Measurements from ENCODE around the gene TESK1.
"Not testable (repeated sequence)": the region's sequence is repeated elsewhere in the genome, so short reads cannot be mapped to it uniquely, and the experiment has no call there.

The TESK1 gene

DNA sequence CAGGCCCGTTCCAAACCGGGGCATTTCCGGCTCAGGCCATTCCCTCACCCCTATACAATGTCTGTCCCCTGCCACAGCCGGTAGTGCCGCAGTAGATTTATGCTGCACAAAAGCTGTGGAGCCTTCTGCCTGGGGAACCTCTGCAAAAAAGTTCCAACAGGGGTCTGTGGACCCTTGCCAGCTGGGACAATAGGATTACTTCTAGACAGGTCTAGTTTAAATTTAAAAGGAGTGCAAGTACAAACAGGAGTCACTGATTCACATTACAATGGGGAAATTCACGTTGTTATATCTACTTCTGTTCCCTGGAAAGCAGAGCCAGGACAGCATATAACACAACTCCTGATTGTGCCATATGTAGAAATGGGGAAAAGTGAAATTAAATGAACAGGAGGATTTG lies 21.5 kb upstream of the TESK1 start:
- DNase-seq: not testable (repeated sequence)

DNA sequence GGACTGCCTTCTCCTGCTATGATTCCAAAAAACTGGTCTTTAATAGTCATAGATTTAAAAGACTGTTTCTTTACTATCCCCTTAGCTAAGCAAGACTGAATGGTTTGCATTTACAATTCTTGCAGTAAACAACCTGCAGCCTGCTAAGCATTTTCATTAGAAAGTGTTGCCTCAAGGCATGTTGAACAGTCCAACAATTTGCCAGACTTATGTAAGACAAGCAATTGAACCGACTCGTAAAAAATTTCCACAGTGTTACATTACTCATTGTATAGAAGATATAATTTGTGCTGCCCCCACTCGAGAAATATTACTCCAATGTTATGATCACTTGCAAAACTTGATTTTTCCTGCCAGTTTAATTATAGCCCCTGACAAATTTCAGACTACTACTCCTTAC lies 20.4 kb upstream of the TESK1 start:
- DNase-seq: not testable (repeated sequence)

DNA sequence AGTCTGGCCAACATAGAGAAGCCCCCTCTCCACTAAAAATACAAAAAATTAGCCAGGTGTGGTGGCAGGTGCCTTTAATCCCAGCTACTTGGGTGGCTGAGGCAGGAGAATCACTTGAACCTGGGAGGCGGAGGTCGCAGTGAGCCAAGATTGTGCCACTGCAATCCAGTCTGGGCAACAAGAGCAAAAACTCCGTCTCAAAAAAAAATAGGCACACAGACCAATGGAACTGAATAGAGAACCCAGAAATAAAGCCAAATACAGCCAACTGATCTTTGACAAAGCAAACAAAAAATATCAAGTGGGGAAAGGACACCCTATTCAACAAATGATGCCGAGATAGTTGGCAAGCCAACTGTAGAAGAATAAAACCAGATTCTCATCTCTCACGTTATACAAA lies 16.6 kb upstream of the TESK1 start:
- not testable (repeated sequence) for DNase-seq

DNA sequence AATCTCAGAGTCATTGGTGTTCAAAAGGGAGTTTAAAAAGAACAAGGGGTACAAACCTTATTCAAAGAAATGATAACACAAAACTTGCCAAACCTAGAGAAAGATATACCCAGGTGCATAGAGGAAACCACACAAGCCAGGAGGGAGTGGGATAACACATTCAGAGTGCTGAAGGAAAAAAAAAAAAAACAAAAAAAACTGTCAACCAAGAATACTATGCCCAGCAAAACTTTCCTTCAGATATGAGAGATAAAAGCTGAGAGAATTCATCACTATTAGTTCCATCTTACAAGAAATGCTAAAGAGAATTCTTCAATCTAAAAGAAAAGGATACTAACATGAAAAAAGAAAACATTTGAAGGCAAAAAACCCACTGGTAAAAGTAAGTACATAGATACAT lies 11.5 kb upstream of the TESK1 start:
- no peak for DNase-seq

DNA sequence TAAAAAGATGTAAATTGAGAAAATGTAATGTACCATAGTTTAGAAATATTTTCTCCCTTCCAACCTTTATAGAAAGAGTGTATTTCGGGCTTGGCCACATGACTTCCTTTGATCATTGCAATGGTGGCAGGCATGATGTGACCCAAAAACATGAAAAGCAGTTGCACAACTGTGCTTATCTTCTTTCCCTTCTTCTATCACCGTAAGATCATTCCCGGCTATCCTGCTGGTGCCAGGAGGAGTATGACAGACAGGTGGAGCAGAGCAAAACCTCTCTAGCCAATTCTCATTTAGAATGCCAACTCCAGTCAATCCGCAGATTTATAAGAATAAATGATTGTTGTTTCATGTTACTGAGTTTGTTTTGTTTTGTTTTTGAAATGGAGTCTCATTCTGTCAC lies 10.6 kb upstream of the TESK1 start:
- DNase-seq: no peak

DNA sequence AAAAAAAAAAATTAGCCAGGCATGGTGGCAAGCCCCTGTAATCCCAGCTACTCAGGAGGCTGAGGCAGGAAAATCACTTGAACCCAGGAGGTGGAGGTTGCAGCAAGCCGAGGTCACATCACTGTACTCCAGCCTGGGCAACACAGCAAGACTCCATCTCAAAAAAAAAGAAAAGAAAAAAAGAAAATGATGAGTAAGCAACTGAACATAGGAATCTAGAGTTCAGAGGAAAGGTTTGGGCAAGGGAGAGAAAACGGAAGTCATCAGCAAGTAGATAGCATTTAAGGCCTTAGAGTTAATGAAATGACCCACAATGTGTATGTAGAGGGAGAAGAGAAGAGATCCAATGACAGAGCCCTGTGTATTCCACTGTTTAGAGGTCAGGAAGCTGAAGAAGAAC lies 8.2 kb upstream of the TESK1 start:
- not testable (repeated sequence) for DNase-seq

DNA sequence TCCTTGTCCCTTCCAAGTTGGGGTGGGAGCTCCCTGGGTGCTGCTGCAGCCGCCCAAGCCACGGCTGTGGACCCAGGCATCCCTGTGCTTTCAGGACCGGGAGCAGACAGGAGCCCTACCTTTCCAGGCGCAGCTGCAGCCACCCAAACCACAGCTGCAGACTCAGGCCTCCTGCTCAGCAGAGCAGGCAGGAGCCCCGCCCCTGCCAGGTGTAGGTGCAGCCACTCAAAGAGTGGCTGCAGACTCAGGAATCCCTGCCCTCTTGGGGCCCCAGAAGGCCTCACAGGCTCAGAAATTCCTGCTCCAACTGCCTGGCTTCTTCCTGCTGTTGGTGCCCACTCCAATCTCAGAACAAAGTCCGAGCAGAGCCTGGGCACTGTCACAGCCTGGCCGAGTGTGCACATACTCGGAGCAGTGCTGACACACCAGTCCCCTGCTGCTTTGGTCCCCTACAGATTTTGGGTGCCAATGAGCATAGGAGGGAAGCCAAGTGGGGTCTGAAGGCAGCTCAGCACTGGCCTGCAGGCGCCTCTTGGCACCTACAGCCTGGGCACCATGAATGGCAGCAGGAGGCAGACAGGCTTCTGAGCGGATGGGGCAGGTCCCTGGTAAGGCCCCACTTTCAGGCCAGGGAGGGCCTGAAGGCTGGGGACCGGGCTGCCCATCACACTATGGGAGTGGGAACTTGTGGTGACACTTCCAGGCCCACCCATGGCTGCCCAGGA lies 6.0 kb upstream of the TESK1 start:
- DNase-seq: no peak

DNA sequence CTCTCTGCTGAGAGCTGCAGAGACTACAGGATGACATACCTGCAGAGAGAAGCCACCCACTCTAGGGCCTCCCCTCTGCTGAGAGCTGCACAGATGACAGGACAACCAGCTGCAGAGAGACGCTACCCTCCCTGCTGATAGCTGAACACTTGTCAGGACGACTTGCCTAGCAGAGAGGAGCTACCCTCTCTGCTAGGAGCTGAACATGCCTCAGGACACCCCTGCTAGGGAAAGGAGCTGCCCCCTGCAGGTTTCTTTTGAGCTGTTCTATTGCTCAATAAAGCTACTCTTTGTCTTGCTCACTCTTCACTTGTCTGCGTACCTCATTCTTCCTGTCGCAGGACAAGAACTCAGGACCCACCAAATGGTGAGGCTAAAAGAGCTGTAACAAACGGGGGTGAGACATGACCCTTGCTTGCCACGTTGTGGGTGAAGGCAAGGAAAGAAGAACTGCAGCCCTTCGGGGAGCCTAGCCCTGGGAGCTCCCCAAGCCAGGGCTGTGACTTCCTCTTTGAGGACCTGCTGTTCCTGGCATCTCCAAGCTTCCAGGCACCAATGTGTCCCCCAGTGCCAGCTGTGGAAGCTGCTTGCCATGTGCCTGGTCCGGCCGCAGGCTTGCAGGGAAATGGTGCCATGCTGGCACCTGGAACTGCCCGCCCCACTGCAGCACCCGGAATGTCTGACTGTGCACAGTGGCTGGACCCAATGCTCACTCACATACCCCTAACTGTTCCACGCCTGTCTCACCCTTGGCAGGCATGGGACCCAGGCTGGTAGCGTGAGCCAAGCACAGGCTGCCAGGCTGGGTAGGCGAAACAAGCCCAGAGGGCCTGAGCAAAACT lies 5.1 kb upstream of the TESK1 start:
- no peak for DNase-seq

DNA sequence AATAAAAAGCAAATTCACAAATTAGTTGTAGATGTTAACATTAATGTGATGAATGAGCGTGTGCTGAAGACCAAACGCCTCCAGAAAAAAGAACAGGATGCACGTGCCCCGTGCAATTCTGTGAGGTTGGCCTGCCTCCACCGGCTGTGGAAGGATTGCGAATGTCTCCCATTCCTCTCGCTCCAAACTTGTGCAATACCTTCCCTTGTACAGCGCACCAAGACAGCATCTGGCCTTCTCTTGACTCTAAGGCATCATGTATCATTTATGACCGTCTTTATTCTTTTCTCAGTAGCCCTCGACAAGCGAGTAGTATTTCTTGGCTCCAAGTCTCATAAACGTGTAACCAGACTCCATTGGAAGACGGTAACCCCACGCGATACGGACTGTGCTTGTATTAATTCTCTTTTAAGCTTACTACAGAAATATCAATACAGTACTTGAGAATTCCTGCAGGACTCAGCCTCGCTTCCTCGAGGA lies 1.5 kb upstream of the TESK1 start:
- no peak for DNase-seq

DNA sequence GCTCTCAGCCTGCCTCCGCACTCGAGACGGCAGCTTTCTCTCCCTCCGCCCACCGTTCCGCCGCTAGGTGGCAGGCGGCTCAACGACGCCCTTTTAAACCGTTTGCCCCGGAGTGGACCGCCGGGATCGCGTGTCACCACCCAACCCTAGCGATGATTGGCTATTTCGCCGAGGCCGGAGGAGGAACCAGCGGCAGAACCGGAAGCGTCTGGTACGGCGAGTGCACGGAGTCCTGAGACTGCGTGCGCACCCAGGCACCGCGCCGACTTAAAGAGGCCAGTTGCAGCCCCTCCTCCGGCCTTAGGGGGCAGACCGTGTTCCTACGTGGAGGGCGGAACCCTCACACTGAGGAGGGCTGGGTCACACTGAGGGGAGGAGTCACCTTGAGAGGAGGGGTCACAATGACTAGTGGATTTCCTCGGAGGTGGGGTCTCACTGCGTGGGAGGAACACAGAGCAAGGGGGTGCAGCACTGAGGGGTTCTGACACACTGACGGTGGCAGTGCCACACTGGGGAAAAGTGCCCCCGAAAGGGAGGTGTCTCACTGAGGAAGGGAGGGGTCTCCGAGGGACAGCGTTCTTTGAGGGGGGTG lies 980 bp upstream of the TESK1 start:
- DNase-seq: peak; percentile 95

DNA sequence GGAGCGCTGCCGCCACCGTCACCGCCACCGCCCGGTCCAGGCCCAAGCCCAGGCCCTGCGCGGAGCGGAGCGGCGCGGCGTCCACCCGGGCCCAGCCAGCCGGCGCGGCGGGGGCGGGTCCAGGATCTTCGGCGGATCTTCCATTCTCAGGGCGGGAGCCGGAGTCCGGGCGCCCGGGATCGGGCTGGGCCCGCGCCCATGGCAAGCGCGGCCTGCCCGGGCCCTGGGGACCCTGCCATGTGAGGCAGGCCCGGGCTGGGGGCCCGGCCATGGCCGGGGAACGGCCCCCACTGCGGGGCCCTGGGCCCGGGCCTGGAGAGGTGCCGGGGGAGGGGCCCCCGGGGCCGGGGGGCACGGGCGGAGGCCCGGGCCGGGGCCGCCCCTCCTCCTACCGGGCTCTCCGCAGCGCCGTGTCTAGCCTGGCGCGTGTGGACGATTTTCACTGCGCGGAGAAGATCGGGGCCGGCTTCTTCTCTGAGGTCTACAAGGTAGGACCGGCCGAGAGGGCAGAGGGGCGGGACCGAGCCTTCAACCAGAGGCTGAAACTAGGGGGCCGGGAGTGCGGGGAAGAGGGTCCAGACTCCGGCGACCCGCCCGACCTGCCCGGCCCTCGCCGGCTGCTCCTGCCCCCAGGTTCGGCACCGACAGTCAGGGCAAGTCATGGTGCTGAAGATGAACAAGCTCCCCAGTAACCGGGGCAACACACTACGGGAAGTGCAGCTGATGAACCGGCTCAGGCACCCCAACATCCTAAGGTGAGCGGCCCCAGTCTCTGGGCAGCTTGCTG lies 482 bp downstream of the TESK1 start:
- peak; percentile 84 for DNase-seq

DNA sequence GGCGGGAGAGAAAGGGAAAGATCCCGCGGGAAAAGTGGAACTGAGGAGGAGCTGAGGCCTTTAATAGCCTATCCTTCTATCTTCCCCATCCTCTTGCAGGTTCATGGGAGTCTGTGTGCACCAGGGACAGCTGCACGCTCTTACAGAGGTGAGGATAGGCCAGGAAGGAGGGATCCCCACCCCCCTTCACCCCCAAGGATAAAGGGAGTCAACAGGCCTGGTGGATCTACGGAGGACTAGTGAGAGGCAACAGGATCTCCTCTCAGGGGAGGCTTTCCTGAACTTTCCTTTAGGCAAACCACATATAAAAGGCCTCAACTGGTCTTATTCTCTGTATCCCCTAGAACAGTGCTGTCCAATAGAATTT lies 1.1 kb downstream of the TESK1 start:
- DNase-seq: no peak

DNA sequence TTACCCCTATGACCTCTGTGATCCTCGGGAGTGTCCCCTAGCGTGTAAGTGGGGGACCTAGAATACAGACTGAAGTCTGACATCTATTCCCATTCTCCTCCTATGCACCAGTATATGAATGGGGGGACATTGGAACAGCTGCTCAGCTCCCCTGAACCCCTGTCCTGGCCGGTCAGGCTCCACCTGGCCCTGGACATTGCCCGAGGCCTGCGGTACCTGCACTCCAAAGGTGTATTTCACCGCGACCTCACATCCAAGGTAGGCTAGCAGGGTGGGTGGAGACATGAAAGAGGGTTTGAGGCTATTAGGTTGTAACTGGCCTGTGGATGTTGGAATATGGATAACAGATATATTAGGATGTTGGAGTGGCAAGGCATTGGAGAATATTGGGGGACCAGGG lies 1.7 kb downstream of the TESK1 start:
- no peak for DNase-seq

DNA sequence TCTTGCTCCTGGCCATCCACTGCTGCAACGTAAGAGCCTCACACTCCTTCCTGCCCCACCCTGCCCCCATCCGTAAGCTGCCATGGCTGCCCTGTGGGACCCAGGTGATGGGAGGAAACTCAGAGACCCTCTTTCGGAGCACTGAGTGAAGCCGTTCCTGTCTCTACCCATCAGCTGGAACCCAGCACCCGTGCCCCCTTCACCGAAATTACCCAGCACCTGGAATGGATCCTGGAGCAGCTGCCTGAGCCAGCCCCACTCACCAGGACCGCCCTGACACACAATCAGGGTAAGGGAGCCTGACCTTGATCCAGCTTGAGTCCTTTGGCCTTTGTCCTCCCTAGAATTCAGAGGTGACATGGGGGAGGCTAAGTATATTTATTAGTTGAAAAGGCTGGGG lies 3.2 kb downstream of the TESK1 start:
- DNase-seq: no peak

DNA sequence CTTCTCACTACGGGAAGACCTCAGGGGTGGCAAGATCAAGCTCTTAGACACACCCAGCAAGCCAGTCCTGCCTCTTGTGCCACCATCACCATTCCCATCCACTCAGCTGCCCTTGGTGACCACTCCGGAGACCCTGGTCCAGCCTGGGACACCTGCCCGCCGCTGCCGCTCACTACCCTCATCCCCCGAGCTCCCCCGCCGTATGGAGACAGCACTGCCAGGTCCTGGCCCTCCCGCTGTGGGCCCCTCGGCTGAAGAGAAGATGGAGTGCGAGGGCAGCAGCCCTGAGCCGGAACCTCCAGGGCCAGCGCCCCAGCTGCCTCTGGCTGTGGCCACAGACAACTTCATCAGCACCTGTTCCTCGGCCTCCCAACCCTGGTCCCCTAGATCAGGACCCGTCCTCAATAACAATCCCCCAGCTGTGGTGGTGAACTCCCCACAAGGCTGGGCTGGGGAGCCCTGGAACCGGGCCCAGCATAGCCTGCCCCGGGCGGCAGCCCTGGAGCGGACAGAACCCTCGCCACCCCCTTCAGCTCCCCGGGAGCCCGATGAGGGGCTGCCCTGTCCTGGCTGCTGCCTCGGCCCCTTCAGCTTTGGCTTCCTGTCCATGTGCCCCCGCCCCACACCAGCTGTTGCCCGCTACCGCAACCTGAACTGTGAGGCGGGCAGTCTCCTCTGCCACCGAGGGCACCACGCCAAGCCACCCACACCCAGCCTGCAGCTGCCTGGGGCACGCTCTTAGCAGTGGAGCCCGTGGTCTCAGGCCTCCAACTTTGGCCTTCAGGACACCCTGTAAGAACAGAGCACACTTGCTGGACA lies 4.1 kb downstream of the TESK1 start:
- no peak for DNase-seq

DNA sequence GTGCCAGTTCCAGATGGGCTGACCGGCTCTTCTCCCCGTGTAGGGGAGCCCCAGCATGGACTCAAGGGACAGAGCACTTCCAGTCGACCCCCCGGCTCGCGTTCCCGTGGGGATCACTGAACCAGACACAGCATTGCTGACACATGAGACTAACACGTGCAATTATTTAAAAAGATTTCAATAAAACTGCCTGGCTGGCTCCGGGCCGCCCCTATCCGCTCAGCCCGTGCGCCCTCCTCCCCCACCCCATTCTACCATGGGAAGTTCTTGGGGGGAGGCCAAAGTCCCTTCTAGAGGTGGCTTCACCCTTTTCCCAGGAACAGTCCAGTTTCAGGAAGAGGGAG lies 4.7 kb downstream of the TESK1 start:
- no peak for DNase-seq

DNA sequence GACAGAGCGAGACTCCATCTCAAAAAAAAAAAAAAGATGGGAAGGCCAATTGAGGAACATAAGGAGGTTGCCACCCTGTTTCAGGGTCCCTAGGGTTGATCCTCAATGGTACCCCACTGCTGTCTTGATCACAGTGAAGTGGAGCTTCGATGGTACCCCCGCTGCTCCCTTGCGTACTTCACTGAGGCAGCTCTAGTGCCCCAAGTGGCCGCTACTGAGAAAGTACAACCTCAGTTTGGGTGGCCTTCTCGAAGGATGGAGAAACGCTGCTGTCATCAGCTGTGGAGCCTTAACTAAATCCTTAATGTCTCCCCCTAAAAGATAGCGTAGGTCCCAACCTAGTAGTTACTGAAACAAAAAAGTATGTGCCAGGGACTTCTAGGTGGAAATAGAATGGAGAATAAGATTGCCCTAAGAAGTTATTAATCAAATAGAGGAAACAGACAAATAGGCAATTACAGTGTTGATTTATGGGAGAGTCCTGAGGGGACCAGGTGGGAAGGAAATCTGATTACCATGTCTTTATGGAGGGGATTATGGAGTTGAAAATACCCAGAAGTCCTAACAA lies 6.3 kb downstream of the TESK1 start:
- no peak for DNase-seq

DNA sequence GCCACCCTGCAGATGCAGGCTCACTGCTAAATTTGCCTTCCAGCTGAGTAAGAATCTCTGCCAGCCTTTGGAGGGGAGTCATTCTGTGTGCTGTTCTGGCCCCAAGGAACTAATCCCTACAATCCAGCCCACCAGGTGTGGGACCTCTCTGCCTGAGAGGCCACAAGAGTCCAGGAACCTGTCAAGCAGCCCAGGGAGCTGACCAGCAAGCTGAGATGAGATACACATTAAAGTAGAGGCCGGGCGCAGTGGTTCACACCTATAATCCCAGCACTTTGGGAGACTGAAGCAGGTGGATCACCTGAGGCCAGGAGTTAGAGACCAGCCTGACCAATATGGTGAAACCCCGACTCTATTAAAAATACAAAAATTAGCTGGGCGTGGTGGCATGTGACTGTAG lies 7.0 kb downstream of the TESK1 start:
- not testable (repeated sequence) for DNase-seq

DNA sequence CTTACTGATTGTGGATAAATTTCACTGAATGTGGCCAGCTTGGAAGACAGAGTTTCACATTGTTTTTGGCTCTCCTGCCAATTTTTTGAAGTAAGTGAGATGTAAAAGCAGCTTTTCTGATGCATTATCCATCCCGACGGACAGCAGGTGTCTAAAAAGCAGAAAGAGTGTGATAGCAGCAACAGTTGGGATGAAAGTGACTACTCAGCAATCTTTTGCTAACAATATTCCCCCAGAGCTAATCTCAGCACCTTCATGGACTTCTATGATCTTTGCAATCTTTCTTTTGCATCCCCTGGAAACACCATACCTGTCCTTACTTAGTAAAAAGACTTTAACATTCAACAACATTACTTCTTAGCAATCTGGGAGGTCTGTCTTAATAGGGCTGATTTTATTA lies 7.8 kb downstream of the TESK1 start:
- DNase-seq: no peak

DNA sequence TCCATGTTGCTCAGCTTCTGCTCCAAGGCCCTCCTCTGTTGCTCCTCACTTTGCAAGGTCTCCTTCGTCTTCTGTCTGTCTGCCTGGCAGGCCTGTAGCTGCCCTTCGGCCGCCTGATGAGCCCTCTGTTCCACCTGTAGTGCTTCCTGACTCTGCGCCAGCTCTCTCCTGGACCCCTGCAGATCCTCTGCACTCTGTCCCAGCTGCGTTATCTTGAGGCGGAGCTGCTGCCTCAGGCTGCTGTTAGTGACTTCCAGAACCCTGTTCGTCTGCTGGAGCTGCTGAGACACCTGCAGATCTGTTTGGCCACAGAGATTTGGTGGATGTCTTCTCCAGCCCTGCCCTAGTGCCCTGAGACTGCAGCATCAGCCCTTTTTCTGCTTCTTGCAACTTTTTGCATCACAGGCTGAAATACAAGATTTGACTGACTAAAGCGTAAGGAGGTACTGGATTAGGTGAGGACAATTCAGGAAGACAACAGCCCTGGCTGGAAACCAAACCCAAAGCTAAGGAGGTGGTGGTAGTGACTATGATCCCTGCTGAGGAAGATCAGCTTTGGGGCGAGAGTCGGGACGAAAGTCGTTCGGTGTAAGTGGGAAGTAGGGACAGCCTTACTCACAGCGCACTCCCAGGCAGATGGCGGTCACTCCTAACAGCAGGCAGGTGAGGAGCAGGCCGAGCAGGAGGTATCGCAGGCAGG lies 11.1 kb downstream of the TESK1 start:
- no peak for DNase-seq

DNA sequence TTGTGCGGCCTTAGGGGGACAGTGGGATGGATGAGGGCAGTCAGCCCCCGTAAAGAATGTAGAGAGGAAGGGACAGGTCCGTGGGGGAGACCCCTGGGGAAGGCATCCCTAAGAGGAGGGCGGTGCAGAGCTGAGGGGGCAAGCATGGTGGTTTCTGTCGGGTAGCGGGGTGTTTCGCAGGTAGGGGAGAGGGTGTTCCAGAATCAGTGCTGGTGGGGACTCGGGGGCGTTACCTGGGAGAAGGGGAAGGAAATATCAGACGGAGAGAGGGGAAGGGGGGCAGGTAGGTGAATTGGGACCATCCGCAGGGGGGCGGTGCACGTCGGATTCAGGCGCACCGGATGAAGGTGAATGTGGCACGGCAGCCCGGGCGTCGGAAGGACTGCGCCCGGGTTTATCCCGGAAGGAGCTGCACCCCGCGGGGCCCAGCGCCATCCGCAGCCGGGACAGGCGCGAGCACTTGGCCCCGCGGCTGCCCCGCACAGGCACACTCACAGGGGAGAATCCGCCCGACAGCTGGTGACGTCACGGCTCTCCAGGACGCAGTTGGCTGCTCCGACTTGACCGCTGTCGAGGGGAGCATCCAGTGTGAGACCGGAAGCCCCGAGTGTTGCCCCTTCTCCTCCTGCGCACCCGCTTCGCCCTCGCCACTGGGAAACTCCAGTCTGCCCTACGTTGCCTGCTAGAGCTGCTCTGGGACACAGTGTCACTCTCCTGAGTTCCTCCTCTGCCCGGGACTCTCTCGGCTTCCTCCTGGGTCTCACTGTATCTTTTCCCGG lies 11.8 kb downstream of the TESK1 start:
- no peak for DNase-seq

Data from 8988T (cell line).